GM19238 (cell line): ENCODE data around the gene PLD4.
A peak's percentile ranks its signal among the peaks of the same experiment; 100 is the strongest.
"Not testable (repeated sequence)": the region's sequence is repeated elsewhere in the genome, so short reads cannot be mapped to it uniquely, and the experiment has no call there.

Experiments
- DNase-seq: peaks from one replicate; pipeline ENCODE4 v3.0.0; 2011; ENCODE audit warnings: low spot score; ENCODE audit not compliant: insufficient read length

PLD4 gene

GRCh38 chr14:104885973-104886689, 38.5 kb upstream of the PLD4 start:
- DNase-seq = no peak

- no peak for DNase-seq
Observed at GRCh38 chr14:104886690-104887622, 37.7 kb upstream of the PLD4 start.

GRCh38 chr14:104887623-104888488, 36.8 kb upstream of the PLD4 start:
- no peak for DNase-seq

GRCh38 chr14:104888489-104889374, 35.9 kb upstream of the PLD4 start:
- DNase-seq = no peak

GRCh38 chr14:104889375-104889757, 35.3 kb upstream of the PLD4 start:
- DNase-seq = no peak

- not testable (repeated sequence) for DNase-seq
Observed at GRCh38 chr14:104890292-104890691, 34.4 kb upstream of the PLD4 start.

- DNase-seq = no peak
Observed at GRCh38 chr14:104891121-104891551, 33.5 kb upstream of the PLD4 start.

GRCh38 chr14:104891664-104892530, 32.8 kb upstream of the PLD4 start:
- no peak for DNase-seq

GRCh38 chr14:104892531-104893434, 31.9 kb upstream of the PLD4 start:
- no peak for DNase-seq

GRCh38 chr14:104893435-104894207, 31.1 kb upstream of the PLD4 start:
- no peak for DNase-seq

GRCh38 chr14:104894331-104895206, 30.1 kb upstream of the PLD4 start:
- DNase-seq = no peak

GRCh38 chr14:104895207-104895785, 29.4 kb upstream of the PLD4 start:
- no peak for DNase-seq

GRCh38 chr14:104895786-104896661, 28.7 kb upstream of the PLD4 start:
- peak; percentile 1 for DNase-seq

GRCh38 chr14:104897330-104898194, 27.1 kb upstream of the PLD4 start:
- no peak for DNase-seq
